GM19240 (cell line): ENCODE data around the gene SRSF2.
A peak's percentile ranks its signal among the peaks of the same experiment; 100 is the strongest.
"Not testable (repeated sequence)": the region's sequence is repeated elsewhere in the genome, so short reads cannot be mapped to it uniquely, and the experiment has no call there.

ENCODE experiments used
- DNase-seq: peaks from one replicate; pipeline ENCODE4 v3.0.0; 2011; ENCODE audit warnings: low spot score; ENCODE audit not compliant: insufficient read length

SRSF2 gene

DNA sequence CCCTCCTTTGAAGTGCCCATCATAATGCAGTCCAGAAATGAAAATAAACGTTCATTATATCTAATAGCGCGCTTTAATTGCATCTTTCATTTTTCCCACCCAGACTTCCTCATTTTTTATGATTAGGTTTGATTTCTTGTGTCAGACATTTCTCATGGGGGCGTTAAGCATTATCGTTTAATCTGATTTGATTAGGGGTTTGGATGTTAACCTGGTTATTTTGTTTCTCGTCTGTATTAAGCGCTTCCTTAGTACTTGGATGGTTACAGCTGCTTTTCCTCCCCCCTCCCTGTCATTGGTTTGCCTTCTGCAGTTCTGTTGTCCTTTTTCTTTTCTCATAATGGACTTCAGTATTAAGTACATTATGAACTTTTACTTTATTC, 1.3 kb upstream of the SRSF2 start:
- no peak for DNase-seq

DNA sequence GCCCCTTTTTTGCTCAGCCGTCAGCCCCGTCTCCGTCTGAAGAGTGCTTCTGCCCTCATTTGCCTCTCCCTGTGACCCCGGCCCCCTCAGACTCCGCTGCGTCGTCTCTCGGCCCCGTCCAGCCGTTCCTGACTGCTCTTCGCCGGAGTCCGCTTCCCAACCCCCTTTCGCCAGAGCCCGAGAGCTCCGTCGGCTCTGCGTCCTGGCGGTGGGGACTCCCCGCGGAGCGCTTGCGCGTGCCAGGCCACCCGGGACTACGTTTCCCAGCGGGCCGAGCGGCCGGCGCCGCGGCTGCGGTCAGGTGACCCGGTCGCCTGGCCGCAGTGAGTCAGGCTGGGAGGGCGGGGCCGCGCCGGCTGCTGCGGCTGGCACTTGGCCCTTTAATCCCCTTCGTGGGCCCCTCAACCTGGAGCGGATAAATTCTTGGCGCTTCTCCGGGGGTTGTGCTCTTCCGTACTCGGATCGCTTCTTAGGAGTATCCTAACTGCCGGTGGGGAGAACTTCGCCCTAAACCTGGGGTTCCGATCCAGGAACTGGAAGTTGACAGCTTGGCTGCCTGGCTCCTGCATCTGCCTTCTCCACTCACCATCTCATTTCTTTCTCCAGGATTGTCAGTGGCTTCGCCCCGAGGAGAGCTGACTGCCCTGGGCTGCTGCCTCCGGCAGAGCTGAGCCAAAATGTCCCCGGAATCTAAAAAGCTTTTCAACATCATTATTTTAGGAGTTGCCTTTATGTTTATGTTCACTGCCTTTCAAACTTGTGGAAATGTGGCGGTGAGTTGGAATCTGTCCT, 741 bp upstream of the SRSF2 start, which contains the start of gene MFSD11:
Gene MFSD11, plus strand, starts transcription at position 444 of the 792 bp plus-strand sequence. Its CDS starts 234 bp downstream, at position 678.
- DNase-seq: peak; percentile 86

DNA sequence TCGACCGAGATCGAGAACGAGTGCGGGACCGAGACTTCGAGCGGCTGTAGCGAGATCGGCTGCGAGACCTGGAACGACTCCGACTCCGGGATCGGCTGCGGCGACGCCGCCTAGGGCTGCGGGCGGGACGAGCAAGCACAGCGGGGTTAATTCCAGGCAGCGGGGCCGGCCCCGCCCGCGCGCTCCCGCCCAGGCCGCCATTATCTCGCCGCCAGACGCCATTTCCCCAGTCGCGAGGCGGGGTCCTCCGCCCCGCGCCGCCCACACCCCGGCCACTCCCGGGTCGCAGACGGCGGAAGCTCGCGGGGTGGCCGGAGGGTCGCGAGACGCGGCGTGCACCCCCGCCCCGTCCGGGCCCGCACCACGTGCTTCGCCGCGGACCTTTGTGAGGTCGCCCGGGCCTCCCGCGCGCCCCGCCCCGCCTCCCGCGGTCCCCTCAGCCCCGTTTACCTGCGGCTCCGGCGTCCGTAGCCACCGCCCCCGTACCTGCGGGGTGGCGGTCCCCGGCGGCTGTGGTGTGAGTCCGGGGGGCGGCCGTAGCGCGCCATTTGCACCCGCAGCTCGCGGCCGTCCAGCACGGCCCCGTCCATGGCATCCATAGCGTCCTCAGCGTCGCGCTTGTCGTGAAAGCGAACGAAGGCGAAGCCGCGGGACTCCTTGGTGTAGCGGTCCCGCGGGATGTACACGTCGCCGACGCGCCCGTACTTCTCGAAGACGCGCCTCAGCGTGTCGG, 616 bp downstream of the SRSF2 start:
- DNase-seq: no peak

DNA sequence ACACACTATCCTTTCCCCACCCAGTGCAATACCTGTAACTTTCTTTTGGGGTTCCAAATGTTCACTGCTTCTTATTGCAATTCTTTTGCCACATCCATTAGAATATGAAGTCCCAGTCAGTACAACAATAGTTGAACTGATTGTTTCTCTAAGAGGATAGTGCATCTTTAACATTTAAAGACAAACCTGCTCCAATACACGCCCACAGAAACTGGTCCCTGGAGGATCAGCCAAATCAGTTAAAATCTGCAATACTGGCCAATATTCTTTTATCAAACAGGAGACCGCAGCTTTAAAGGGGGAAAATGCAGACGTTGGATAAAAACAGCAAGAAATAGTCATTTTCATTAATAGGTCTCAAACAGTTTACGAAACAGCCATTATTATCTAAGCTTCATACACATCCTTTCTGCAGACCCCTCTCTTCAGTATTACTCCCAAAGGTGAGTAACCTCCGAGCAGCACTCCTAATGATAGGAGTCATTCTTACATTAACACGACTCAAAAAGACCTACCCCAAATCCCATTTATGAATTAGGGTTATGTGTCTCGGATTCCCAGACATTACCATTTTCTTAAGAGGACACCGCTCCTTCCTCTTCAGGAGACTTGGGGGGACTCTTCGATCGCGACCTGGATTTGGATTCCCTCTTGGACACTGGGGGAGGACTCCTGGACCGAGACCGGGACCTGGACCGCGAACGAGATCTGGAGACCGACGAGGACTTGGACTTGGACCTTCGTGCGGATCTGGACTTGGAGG, 1.4 kb downstream of the SRSF2 start:
- no peak for DNase-seq

DNA sequence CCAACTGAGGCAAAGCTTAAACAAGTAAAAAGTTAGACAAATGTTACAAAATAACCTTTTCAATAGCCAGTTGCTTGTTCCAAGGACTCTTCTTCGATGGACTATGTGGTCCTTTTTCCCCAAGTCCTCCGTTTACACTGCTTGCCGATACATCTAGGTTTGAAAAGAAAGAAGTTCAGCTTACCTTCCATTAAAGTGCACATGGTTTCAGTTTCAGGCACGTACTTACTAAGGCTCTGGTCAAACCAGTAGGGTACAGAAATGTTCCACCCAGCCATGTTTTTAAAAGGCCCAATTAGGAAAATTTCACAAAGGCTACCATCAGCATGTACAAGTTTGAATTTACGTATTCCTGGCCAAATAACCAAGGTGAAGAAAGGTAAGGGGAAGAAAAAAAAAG, 2.1 kb downstream of the SRSF2 start:
- no peak for DNase-seq

DNA sequence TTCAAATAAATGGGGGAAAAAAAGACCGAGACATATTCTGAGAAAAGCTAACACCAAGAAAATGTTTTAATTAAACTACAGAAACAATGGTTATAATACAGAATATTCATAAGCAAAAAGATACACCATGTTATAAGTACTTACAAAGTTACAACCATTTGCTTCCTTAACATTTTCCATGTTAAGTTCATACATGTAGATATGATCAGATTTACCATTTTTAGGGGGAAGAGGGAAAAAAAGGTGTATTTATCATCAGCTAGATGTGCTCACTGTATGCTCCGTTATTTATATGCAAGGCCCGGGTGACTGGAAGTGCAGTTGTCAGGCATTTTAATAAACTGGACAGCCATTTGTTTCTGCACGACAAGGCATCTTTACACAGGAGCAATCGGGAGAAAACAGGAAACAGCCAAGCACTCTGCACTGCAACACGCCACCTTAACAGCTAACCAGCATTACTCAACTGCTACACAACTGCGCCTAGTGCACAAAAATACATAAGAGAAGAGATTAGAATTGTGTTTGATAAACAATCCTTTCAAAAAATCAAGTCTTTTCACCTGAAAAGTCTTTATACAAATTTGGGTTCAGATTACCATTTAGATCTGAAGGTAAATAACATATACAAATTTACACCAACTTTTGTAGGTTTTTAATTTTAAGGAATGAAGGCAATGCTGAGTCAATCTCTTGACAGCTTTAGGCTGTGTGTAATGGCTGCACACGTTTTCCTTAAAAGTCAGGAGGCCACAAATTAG, 2.9 kb downstream of the SRSF2 start:
- DNase-seq: no peak

DNA sequence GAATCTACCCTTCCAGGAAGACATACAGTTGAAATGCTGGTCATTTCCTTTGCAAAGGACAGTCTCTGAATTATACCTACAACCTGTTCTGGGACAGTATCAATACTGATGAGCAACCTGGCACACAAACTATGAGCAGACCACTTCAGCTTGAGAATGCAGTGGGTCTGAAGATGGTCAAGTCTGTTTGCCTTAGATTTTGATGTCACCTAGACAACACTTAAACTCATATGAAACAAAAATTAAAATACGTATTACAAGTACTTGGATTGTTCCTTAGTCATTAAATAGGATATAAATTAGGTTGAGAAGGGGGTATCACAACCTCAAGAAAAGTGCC, 3.5 kb downstream of the SRSF2 start:
- no peak for DNase-seq

DNA sequence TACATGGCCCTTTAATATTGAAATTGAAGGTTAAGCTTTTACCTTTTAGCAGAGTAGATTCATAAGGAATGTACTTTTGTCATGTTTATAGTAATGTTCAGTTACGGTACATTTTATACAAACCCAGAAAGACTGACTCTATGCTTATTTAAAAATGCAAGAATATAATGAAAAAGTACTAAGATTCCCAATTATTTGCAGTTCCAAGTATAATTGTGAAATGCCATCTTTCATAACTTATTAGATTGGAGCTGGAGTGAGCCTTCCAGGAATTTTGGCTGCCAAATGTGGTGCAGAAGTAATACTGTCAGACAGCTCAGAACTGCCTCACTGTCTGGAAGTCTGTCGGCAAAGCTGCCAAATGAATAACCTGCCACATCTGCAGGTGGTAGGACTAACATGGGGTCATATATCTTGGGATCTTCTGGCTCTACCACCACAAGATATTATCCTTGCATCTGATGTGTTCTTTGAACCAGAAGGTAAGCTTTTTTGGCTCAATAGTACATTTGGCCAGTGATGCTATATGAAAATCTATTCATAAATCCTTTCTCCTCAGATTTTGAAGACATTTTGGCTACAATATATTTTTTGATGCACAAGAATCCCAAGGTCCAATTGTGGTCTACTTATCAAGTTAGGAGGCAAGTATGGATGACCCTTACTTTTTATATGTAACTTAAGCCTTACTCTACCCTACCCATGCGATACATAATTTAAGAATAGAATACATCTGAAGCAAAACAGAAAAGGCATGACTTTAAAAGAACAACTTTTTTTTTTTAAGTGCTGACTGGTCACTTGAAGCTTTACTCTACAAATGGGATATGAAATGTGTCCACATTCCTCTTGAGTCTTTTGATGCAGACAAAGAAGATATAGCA, 4.2 kb downstream of the SRSF2 start:
- no peak for DNase-seq

DNA sequence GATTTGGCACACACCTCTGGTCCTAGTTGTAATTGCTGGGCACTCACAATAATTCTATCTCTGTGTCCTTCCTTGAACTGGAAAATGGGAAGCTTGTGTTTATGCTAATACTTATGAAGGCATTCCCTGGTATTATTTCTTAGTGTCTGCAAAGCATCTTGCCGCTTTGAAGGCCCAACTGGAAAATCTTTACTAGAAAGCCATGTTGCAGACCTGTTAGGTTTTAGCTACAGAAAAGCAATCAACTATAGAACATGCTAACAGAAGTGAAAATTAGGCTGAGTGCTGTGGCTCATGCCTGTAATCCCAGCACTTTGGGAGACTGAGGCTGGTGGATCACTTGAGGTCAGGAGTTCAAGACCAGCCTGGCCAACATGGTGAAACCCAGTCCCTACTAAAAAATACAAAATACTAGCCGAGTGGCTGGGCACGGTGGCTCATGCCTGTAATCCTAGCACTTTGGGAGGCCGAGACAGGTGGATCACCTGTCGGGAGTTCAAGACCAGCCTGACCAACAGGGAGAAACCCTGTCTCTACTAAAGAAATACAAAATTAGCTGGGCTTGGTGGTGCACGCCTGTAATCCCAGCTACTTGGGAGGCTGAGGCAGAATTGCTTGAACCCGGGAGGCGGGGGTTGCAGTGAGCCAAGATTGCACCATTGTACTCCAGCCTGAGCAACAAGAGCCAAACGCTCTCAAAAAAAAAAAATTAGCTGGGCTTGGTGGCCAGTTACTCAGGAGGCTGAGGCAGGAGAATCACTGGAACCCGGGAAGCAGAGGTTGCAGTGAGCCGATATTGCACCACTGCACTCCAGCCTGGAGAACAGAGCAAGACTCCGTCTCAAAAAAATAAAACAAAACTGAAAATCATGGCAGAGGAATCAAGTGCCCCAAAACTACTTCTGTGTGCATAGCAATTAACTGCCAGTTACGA, 5.1 kb downstream of the SRSF2 start:
- DNase-seq: not testable (repeated sequence)

DNA sequence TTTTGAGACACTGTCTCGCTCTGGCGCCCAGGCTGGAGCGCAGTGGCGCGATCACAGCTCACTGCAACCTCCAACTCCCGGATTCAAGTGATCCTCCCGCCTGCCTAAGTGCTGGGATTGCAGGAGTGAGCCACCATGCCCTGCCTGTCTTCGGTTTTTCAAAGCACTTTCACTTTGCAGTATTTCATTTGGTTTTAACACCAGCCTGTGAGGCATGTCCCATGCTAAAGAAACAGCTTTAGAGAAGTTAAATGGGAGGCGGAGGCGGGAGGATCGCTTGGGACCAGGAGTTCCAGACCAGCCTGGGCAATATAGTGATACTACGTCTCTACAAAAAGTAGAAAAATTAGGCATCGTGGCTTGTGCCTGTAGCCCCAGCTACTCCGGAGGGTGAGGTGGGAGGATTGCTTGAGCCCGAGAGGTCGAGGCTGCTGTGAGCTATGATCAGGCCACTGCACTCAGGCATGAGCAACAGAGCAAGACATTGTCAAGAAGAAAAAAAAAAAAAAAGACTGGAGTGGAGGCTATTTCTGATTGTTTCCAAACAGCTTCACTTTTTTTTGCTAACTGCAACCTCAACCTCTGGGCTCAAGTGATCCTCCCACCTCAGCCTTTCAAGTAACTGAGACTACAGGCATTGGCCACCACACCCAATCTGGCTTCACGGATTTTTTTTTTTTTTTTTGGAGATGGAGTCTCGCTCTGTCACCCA, 9.2 kb downstream of the SRSF2 start:
- DNase-seq: no peak

DNA sequence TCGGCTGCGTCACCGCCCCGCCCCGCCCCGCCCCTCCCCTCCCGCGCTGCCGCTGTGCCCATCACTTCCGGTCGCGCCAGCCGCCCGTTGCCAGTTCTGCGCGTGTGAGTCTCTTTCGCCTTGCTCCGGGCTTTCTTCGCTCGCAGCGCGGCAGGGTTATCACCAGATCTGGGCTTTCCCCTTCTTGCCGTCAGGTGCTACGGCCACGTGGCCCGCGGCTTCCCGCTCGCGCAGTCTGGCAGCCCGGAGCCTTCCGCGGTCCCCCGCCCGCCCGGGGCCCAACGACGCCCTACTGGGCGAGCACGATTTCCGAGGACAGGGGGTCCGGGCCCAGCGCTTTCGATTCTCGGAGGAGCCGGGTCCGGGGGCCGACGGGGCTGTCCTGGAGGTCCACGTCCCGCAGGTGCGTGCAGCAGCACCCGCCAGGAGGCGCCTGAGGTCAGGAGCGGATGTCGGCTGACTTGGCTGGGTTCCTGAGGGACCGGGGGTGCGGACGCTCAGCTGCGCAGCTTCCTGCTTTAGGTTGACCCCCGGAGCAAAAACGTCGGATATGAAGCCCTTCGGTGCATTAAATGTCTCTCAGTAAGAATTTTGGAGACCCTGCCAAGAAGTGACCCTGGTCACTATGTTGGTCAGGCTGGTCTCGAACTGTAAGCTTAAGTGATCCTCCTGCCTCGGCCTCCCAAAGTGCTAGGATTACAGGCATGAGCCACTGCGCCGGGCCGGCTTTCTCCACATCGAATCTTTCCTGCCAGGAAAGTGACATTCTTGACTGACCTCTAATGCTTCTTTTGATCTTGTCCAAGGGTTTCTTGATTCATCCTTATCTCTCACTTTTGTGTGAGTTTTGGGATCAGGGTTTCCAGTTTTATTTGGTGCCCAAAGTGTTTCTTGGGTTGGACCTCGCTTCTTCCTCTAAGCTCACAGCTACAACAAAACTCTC, 10.1 kb downstream of the SRSF2 start, which contains the start of gene METTL23:
Gene METTL23, plus strand, starts transcription at position 64 of the 943 bp plus-strand sequence. CDS start 2,872 bp downstream, outside the sequence.
- no peak for DNase-seq

DNA sequence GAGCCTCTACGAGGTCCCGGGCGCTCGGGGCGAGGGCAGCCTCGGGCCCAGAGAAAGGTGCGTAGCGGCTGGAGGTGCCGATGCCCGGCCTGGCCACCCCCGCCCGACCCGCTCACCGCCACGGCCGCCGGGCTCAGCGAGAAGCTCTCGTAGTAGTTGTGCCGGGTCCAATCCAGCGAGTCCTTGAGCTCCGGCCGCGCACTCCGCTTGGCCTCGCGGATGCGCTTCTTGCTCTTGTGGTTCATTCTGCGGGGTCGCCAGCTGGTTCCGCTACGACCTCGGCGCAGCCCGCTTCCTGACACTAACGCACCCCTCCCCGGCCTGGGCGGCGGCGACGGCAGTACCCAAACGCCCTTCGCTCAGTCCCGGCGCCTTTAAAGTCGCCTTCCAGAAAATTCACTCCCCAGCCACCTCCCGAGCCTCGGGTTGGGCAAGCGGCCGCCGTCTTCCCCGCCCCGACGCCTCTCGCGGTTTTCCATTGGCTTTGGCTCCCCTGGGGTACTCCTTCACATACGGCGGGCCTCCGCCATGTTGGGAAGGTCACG, 10.8 kb downstream of the SRSF2 start, which contains the start of gene JMJD6:
Gene JMJD6, minus strand, starts transcription at position 376 of the 545 bp plus-strand sequence. Its CDS starts 131 bp downstream, at position 245.
- peak; percentile 74 for DNase-seq

DNA sequence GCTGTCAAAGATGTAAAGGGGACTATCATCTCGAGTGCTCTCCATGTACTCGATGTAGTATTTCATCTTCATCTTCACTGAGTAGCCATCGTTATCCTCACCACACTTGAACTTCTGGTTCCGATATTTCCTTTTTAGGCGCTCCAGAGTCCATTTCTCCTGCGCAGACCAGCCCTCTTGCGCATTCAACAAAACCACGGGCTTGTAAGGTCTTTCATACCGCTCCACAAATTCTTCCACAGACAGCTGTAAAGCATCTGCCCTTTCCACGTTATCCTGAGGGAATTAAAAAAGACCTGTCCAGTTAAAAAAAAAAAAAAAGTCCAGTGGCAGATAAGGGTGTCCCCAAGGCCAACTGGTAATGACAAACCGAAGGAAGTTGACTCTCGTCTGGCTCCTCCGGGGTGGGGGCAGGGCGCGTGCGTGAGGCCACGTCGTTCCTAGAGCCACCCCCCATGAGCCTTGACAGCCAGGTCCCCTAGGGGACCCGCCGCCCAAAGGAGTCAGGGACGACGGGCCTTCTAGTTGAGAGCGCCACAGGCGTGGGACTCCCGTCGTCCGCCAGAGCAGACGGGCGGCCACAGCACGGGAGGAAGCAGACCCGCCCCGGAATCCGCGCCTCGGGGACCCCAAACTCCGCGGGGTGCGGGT, 11.4 kb downstream of the SRSF2 start:
- DNase-seq: no peak

DNA sequence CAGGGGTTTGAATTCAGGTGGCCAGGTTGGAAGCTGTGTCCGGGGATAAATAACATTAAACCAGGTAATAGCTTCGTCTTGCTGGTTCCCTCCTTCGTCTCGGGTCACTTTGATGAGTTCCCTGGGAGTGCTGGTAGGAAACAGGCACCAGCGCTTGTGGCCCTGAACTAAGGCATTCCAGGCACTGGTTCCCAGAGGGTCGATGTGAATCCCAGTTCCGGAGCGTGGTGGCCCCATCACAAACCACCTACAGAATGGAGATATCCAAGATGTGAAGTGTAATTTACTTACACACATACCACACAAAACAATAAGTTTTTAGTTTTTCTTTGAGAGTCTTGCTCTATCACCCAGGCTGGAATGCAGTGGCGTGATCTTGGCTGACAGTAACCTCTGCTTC, 13.3 kb downstream of the SRSF2 start:
- no peak for DNase-seq

DNA sequence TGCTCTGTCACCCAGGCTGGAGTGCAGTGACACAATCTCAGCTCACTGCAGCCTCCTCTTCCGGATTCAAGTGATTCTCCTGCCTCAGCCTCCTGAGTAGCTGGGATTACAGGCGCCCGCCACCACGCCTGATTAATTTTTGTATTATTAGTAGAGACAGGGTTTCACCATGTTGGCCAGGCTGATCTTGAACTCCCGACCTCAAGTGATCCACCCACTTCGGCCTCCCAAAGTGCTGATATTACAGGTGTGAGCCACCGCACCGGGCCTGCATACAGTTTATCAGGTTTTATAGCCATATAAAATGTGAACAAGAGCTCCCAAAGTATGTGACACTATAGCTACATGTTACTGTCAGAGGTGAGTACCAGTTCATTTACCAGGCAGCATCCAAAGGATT, 14.2 kb downstream of the SRSF2 start:
- not testable (repeated sequence) for DNase-seq

DNA sequence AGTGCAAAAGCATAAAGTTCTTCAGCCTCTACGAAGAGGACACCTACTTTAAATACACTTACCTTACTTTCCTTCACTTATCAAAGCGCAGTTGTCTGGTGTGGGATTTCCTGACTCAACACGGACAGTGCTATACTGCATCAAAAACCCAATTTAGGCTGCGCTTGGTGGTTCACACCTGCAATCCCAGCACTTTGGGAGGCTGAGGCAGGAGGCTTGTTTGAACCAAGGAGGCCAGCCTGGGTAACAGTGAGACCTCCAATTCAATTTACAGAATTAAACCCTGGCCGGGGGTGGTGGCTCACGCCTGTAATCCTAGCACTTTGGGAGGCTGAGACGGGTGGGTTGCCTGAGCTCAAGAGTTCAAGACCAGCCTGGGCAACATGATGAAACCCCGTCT, 14.9 kb downstream of the SRSF2 start:
- DNase-seq: no peak
